HG03103 (cell line): ENCODE data around the gene NDRG3.
A peak's percentile ranks its signal among the peaks of the same experiment; 100 is the strongest.

Experiments used
- ATAC-seq: cut with Tn5 transposase; IDR thresholded peaks from one replicate; pipeline ENCODE4 v1.9.1; 2021; ENCODE audit warnings: low read depth; ENCODE audit not compliant: unreplicated experiment

Gene NDRG3

GRCh38 chr20:36768768-36769430, 23.0 kb upstream of the NDRG3 start:
- ATAC-seq, result no peak

- ATAC-seq, result no peak
These were observed 15.2 kb upstream of the NDRG3 start for GRCh38 chr20:36761125-36761524.

- ATAC-seq, result no peak
These were observed 14.8 kb upstream of the NDRG3 start for GRCh38 chr20:36760647-36761046.

GRCh38 chr20:36758276-36758675, 12.4 kb upstream of the NDRG3 start:
- ATAC-seq, result no peak

GRCh38 chr20:36756496-36756895, 10.6 kb upstream of the NDRG3 start:
- ATAC-seq, result no peak

- ATAC-seq, result no peak
These were observed 8.8 kb upstream of the NDRG3 start for GRCh38 chr20:36754656-36755222.

GRCh38 chr20:36752582-36752981, 6.7 kb upstream of the NDRG3 start:
- ATAC-seq, result no peak

GRCh38 chr20:36745234-36745926, 510 bp downstream of the NDRG3 start:
- ATAC-seq, result peak; percentile 16

GRCh38 chr20:36744764-36745191, 1.1 kb downstream of the NDRG3 start:
- no peak for ATAC-seq

GRCh38 chr20:36744243-36744642, 1.6 kb downstream of the NDRG3 start:
- ATAC-seq, result no peak

GRCh38 chr20:36742558-36742957, 3.3 kb downstream of the NDRG3 start:
- no peak for ATAC-seq

GRCh38 chr20:36741072-36741471, 4.8 kb downstream of the NDRG3 start:
- no peak for ATAC-seq

GRCh38 chr20:36737183-36737499, 8.7 kb downstream of the NDRG3 start:
- ATAC-seq, result no peak

- ATAC-seq, result no peak
These were observed 9.3 kb downstream of the NDRG3 start for GRCh38 chr20:36736451-36737182.

GRCh38 chr20:36732456-36732855, 13.4 kb downstream of the NDRG3 start:
- ATAC-seq, result no peak

GRCh38 chr20:36728986-36729385, 16.9 kb downstream of the NDRG3 start:
- ATAC-seq, result no peak

GRCh38 chr20:36726168-36726567, 19.7 kb downstream of the NDRG3 start:
- ATAC-seq, result no peak

GRCh38 chr20:36720510-36720909, 25.4 kb downstream of the NDRG3 start:
- no peak for ATAC-seq

GRCh38 chr20:36717657-36718056, 28.2 kb downstream of the NDRG3 start:
- no peak for ATAC-seq

GRCh38 chr20:36717021-36717420, 28.9 kb downstream of the NDRG3 start:
- no peak for ATAC-seq

GRCh38 chr20:36712775-36713174, 33.1 kb downstream of the NDRG3 start:
- no peak for ATAC-seq
